AML-193 (cell line): ENCODE measurements around the gene AFF1.

Source experiments
- DNase-seq, 2 experiments: peaks; one replicate each; lab custom pipeline; 2025; lab: John Stamatoyannopoulos, UW

Gene AFF1

GRCh38 chr4:86950831-86951525, 16.2 kb downstream of the AFF1 start:
- no peak for DNase-seq

GRCh38 chr4:86955888-86956451, 21.2 kb downstream of the AFF1 start:
- no peak for DNase-seq

- DNase-seq = peak; percentile 29 to 31
These were observed 22.4 kb downstream of the AFF1 start for GRCh38 chr4:86957215-86957614.

GRCh38 chr4:86959588-86960500, 25.0 kb downstream of the AFF1 start:
- no peak for DNase-seq

- no peak for DNase-seq
These were observed 25.7 kb downstream of the AFF1 start for GRCh38 chr4:86960557-86960961.

GRCh38 chr4:86961116-86961515, 26.3 kb downstream of the AFF1 start:
- peak; percentile 41 to 54 for DNase-seq

- peak; percentile 81 to 82 for DNase-seq
These were observed 26.9 kb downstream of the AFF1 start for GRCh38 chr4:86961605-86962295.

GRCh38 chr4:86963697-86964096, 28.9 kb downstream of the AFF1 start:
- no peak for DNase-seq

- DNase-seq = peak; percentile 20 to 23
These were observed 30.5 kb downstream of the AFF1 start for GRCh38 chr4:86965019-86965976.

- DNase-seq = peak; percentile 52 to 67
These were observed 32.3 kb downstream of the AFF1 start for GRCh38 chr4:86967073-86967472.

- peak in 1 of 2 experiments; percentile 7 for DNase-seq
These were observed 33.0 kb downstream of the AFF1 start for GRCh38 chr4:86967798-86968197.

- no peak for DNase-seq
These were observed 33.7 kb downstream of the AFF1 start for GRCh38 chr4:86968547-86968946.

GRCh38 chr4:86970447-86971354, 35.9 kb downstream of the AFF1 start:
- DNase-seq = no peak

- DNase-seq = no peak
These were observed 36.5 kb downstream of the AFF1 start for GRCh38 chr4:86971355-86971683.

GRCh38 chr4:86972997-86973396, 38.2 kb downstream of the AFF1 start:
- peak; percentile 73 to 74 for DNase-seq

GRCh38 chr4:86973668-86974067, 38.9 kb downstream of the AFF1 start:
- DNase-seq = no peak

GRCh38 chr4:86974551-86974994, 39.8 kb downstream of the AFF1 start:
- DNase-seq = peak; percentile 83 to 86

GRCh38 chr4:86975927-86976326, 41.1 kb downstream of the AFF1 start:
- no peak for DNase-seq

GRCh38 chr4:86976801-86977485, 42.1 kb downstream of the AFF1 start:
- DNase-seq = no peak
